HTR-8/SVneo (cell line): ENCODE data around the gene DOCK2.

Experiments
- DNase-seq: peaks from one replicate; pipeline ENCODE4 v3.0.0; 2011; ENCODE audit warnings: low spot score, mixed read lengths; ENCODE audit not compliant: insufficient read length
- FAIRE-seq: peaks from 2 replicates; lab custom pipeline; 2011; peaks lifted over from hg19 to GRCh38; lab: Jason Lieb, UNC

The DOCK2 gene

DNA sequence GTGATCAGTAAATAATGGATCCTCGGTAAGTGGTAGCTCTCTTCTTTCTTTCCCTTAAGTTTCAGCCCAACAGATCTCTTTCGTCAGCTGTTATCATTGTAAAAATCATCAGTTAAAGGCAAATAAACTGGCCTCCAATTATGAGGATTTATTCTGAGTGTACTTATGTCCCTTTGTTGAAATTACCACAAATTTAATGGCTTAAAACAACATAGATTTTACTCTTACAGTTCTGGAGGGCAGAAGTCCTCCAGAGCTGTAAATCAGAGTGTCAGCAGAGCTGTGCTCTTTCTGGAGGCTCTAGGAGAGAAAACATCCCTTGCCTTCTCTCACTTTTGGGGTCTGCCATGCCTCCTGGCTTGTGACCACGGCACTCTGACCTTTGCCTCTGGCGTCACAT is 238.7 kb downstream of the DOCK2 start:
- no peak for DNase-seq
- FAIRE-seq, result no peak

DNA sequence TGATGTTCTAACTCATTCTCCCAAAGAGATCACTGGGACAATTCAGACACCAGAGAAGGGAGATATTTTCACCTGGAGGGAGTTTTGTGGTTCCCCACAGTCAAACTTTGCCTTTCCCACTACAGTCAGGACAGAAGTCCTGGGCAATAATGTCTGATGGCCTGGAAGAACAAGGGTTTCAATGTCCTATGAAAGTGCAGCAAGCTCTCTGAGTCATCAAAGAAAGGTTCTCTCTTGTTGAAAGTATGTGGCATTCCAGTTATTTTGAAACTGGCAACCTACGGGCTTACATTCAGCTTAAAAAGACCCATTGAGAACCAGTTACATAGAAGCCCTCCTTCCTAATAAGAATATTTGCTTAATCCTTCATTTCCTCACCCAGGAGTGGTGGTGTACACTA is 239.3 kb downstream of the DOCK2 start:
- FAIRE-seq, result no peak
- DNase-seq, result no peak

DNA sequence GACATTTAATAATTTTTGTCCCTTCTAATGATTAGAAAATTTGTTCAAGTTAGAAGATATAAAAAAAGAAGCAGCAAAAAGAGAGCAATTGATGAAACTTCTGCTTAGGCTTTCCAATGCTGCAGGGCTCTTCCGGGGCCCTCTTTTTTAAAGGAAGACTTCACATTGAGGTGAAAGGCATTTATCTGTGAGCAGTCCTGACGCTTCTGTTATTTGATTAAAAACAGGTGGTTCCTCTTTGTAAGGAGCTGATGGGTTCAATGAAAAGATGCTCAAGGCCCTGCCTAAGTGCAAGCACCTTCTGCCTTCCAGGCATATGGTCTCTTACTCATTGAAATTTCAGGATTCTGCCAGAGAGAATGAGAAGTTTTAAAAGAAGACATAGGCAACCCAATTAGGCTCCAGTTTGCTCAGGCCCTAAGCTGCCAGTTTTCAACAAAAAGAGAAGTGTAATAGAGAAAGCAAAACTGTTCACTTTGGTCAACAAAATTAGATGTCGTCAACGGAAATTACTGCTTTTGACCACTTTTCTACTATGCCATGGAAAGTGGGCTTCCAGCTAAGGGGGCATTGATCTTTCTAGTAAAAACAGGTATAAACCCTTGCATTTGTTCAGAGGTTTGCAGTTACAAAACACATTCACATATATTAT is 243.1 kb downstream of the DOCK2 start:
- no peak for DNase-seq
- no peak for FAIRE-seq

DNA sequence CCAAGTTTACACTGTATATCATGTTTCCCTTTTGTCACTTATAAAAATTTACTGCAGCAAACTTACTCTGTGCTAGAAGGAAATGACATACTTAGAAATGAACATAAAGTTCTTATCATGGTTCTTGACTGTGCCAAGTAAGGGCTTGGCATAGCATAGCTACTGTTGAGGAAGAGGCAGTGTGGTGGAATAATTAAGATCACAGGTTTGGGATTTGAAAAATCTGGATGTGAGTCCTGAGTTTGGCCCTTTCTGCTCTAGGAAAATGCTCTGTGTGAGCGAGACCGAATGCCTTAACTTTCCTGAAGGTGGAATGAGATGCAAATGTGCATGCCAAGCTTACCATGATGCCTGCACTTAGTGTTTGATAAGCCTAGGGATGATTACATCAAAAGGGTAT is 243.7 kb downstream of the DOCK2 start:
- no peak for FAIRE-seq
- DNase-seq, result no peak

DNA sequence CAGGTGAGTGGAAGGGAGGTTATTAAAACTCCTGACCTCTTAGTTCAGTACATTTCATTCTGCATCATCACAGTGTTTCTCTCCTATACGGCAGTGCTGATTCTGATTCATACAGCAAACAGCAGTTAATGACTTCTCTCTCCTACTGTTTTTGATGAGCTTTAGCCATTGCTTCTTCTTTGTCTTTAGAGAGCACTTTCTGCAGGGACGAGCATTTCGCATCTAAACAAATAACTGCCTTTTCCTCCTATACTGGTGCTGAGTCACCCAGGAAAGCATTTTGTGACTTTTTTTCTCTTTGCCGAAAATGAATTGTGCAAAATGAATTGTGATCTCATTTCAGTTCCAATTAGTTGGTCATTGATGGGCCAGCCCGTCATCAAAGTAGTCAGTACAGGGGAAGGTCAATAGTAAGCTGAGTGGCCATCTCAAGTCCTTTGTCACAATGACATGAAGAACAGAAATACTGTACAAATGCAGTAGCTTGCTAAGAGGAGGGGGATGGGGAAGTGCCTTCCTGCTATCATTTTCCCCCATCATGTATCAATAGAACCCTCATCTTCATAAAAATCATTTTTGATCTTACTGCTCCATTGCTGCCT is 244.7 kb downstream of the DOCK2 start:
- DNase-seq (no peak), FAIRE-seq (no peak)

DNA sequence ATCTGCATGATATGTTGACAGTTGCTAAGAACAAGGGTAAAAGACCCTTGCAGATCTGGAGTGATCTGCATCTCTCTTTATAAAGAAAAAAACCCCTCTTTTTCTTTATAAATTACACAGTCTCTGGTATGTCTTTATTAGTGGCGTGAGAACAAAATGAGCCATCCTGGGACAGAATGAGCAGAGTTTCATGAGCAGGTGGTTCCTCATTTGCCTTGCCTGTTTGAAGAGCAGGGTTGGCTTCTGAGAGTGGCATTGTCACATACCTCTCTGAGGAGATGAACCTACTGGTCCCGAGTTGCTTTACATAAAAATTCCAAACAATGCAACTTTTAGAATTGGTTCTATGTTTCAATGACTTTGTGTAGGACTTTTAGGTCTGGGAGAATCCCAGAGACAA is 249.0 kb downstream of the DOCK2 start:
- DNase-seq (no peak), FAIRE-seq (no peak)

DNA sequence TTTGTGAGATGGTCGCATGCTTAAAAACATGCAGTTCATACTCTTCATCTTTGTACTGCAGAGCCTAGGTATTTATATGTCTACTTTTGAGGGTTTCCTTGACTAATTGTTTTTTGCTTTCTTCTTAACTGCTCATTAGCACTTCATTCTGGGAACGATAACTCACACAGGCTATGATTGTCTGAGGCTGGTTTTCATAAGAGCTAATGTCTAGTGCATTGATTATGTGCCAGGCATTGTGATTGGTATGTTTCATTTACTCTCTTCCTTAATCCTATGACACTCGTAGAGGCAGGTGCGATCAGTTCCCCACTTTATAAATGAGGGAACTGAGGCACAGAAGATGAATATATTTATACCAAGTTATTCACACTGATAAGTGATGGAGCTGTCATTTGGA is 249.6 kb downstream of the DOCK2 start:
- FAIRE-seq (no peak), DNase-seq (no peak)

DNA sequence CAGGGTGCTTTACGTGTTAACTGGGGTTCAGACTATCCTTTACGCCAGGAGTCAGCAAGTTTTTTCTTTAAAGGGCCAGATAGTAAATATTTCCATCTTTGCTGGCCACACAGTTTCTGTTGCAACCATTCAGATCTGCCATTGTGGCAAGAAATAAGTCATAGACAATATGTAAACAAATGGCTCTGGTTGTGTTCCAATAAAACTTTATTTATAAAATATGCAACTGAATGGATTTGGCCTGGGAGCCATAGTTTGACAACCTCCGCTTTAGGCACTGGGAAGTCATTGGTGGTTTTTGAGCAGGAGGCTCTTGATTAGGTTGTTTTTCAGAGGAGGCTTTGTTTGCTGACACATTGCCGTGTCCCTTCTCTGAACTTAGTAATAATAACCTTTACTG is 252.5 kb downstream of the DOCK2 start:
- FAIRE-seq, result no peak
- DNase-seq, result no peak

DNA sequence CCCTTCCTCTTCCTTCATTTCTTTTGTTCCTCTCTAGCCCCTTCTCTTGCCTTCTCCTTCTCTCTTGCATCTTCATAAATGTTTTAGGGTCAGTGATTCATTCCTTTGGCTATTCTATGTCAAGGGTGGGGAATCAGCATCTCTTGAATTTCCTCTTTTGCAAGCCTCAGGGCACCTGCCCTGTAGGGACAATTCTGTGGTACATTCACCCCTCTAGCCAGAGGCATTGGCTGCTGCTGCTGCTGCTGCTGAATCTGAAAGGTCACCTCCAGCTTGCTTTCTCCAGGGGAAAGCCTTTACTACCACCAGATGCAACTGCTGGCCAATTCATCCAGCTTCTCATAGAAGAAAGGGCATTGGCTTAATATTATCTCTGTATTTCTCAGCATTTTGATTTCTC is 255.9 kb downstream of the DOCK2 start:
- FAIRE-seq (no peak), DNase-seq (no peak)

DNA sequence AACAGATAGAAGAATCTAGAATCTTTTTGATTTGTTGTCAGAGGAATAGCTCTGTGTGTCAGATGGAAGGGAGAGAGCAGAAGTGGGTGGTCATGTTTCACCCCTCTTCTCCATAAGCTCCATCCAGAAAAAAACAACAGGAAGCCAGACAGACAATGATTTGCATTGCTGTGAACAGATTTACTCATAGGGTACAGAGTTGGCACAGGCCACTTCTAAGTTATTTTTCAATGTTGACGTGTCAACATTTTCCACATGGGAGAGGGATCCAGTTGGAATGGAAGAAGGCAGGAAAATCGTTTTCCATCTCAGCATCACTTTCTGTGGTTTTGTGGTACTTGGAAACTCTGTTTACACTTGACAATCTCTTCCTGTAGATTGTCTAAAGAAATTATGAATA is 256.5 kb downstream of the DOCK2 start:
- FAIRE-seq (no peak), DNase-seq (no peak)

DNA sequence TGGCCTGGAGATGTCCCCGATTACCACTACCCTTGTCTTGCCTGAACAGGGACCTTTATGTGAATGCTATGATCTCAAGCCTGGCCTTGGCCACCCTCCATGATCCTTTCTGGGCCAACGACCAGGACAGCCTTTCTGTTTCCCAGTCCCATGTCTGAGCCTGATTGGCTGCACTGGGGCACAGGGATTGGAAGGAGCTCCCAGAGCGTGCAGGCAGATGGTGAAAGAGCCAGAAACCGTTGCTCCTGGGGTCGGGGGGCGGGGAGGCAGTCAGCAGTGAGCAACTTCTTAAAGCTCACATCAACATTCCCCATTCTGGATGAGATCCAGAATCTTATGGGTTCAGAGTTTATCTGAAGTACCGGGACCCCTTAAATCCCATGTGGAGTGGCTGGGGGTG is 258.9 kb downstream of the DOCK2 start:
- DNase-seq (no peak), FAIRE-seq (no peak)

DNA sequence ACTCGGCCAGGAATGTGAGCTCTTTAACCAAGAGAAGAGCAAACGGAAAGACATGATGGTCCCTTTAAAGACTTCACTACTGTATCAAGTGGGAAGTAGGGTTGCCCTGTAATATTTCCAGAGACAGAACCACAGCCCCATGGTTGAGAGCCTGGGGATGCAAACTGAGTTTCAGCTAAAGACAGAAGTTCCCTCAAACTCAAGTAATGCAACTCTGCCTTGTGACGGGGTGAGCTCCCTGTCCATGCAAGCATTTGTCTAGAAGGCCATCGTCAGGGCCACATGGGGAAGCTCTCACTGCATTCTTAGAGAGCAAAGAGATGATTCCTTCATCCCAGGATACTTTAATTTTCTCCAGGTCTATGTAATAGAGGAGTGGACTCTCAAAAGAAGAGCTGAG is 260.4 kb downstream of the DOCK2 start:
- FAIRE-seq (no peak), DNase-seq (no peak)

DNA sequence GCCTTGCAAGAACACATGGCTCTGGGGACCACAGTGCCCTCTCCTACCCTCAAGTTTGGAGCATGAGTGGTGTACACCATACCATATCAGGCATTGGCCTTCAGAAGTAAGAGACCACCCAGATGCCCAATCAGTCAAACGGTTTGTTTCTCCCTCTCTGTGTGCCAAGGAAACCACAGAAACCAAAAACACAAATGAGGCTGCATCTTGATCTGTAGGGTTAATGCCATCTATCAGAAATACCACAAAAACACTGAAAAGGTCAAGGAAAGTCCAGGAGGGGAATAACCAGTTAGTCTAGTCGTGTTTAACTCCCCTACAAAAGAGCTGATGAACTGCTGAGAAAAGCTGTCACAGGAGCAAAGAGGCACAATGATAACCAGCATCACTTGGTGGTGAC is 264.8 kb downstream of the DOCK2 start:
- FAIRE-seq (no peak), DNase-seq (no peak)

DNA sequence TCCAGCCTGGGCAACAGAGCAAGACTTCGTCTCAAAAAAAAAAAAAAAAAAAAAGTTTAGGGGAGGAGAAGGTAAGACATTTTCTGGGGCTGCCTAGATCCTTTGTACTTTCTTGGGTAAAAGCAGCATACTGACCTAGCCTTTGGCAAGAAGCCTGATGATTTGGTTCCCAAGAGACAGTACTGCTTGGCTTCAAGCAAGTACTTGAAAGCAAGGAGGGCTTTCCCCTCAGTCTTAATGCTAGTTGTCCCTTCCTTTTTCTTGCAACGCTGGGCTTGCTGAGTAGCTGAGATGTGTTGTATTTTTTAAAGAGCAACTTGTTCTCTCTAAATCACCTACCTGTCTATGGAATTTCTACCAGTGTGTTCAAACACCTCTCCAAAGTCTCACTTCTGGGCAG is 267.0 kb downstream of the DOCK2 start:
- FAIRE-seq (no peak), DNase-seq (no peak)

DNA sequence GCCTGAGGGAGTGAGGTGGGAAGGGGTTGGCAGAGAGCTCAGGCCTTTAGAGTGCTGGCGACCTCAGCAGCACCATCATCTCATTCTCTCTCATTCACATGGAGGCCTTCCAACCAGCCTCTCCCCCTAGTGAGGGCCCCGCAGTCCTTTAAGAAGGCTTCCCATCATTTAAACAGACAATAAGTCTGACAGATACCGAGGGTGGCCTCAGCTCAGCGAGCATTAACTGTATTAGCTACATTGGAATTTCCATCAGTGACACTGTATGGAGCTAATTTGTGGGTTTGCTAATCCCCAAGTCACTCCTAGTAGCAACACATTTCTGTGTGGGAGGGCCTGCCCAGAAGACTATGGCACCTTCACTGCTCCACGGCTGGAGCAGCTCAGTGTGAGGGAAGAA is 267.4 kb downstream of the DOCK2 start:
- DNase-seq (no peak), FAIRE-seq (no peak)

DNA sequence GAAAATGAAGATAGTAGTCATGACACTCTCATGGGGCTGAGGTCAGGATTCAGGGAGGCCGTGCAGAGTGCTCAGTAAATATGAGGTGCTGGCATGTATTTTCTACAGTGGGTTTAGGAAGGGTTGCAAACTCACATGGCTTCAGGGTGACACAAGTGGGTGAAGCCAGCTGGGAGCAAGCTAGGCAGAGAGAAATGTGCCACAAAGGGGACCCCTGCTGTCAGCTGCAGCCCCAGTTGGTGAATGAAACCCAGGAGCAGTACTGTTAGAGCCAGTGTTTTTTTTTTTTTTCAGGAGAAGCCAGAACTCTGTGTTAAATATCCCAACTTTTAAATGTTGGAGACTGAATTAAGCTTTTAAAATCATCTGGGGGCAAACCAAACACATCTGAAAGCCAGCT is 267.9 kb downstream of the DOCK2 start:
- FAIRE-seq (no peak), DNase-seq (no peak)

DNA sequence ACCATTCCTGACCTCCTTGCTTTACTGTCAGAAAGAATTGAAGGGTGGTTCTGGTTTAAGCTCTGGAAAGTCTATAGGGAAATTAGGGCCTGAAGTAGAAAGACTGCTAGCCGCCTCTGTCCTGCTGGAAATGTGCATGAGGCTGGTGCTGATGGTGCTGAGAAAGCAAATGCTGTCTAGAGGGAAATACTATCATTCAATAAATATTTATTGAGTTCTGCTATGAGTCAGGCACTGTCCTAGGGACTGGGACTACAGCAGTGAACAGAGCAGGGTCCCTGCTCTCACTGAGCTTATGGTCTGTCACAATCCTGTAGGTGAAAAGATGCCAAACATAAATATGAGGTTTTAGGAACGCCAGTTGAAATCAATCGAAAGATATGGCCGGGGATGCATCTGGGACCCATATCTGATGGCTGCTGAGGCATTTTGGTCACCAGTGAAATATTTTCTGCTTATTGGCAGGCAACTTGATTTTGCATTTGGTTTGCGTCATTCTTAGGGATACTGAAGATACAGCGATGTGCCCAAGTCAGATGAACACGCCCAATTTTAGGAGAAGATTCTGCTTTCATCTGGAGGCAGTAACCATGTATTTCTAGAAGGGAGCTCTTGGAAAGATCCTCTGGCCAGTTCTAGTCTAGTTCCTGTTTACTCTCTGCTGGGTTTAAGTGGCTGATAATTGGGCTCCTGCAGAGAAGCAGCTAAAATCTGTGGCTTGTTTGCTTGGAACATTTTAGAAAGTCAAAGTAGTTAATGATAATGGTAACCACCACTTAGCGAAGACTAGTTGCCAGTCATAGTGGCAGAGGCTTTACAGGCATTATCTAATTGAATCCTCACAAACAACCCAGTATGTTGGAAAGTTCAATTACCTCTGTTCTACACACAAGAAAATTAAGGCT is 269.9 kb downstream of the DOCK2 start:
- DNase-seq, result no peak
- FAIRE-seq, result no peak

DNA sequence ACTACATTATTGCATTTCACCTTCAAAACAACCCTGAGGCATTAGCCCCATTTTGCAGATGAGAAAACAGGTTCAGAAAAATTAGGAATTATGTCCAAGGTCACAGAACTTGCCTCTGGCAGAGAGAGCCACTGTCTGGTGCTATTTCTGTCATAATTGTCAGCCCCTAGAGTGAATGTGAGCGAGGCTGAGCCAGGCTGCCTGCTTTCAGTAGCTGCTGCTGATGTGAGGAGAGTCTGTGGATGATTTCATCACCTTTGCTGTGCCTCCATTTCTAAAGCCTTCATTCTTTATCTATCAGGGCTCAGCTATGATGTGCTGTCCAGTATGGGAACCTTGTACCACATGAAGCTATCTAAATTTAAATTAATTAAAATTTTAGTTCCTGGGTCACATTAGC is 271.8 kb downstream of the DOCK2 start:
- FAIRE-seq (no peak), DNase-seq (no peak)

DNA sequence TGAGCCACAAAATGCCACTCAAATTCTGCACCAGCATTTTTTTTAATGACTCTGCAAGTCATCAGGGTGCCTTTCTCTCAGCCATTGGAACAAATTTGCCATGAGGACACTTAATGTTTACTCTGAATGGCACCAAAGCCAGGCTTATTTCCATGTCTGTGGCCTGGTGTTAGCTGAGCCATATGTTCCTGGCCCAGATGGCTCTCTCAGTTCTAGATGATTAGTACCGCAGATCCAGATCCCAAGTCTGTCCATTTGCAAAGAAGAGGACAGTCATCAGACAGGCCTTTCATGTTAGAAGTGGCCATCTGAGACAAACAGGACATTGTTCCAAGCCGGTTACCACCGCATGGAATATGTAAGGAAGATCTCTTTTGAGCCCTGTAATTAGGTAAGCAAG is 272.9 kb downstream of the DOCK2 start:
- DNase-seq (no peak), FAIRE-seq (no peak)

DNA sequence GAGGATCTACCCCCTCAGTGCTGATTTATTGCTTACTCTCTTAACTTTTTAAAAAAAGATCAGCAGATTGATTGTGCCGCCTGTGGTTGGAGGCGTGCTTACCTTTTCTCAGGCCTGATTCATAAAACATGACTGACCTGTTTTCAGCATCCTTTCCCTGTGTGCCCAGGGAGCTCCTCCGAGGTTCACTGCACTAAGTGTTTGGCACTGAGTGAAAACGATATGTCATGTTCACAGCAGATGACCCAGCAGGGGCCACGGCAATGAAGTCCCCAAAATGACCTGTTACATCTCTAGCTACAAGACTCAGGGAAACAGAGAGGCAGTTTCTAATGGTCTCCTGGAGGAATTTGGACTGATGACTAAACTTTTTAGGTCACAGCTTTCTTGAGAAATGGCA is 273.3 kb downstream of the DOCK2 start:
- FAIRE-seq (no peak), DNase-seq (no peak)

DNA sequence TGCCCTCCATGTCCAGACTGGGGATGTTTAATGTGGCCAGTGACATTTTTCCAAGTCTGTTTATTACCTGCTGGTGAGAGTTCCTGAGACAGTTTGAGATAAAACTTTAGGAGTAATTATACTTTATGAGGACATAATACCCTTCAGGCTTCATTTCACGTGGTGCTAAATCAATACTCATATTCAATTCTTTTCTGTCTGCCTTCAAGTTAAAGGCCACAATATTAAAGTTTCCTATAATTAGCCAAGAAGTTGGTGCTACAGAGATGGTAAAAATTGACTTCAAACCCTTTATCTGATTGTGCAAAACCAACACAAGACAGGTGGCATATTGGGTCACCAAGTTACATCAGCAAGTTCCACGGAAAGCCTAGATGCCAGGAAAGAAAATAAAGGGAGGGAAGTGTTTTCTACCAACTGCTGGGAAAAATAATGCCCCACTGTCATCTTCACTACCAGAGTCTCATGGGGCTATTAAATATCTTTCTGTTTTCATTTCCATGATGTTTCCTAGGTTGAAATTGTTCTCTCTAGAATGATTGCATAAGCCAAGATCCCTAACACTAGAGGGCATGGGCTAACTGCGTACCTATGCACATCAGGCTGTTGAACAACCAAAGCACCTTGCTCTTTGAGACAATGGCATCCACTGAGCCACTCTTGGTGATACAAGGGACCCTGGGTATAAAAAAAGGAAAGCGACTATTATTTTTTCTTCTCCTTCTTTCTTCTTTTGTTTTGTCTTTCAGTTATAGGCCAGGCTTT is 274.6 kb downstream of the DOCK2 start:
- FAIRE-seq, result no peak
- no peak for DNase-seq
